NOMO-1 (cell line): ENCODE data around the gene GSG1.
A peak's percentile ranks its signal among the peaks of the same experiment; 100 is the strongest.

Experiments
- DNase-seq, 2 experiments: peaks; one replicate each; lab custom pipeline; 2025; ENCODE audit not compliant: unreplicated experiment in 2 of 2; lab: John Stamatoyannopoulos, UW

The GSG1 gene

DNA sequence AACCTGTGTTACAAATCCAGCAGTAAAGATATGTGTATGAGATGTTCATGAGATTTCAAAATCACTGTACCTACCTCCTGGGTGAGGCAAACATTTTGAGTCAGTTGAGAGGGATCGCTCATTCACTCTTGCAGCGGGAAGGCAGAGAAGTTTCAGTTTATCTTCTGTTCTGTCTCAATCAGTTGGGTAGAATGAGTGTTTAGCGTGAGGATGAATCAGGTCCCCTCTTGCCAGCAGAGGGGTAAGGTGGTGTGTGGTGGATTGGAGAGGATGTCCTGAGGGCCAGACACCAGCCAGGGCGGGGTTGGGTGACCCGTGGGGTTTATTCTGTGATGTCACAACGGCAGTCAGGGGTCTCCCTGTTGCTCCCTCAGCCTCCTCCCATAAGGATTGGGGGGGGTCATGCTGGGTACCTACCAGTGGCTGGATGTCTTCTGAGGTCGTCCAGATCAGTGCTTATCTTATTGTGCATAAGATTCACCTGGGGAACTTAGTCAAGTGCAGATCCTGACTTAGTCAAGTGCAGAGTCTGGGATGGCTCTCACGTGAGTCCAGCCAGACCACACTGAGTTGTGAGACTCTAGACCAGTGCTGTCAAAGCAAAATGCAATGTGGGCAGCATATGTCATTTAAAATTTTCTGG, at the start of gene GSG1:
TSS of gene GSG1 (minus strand) at position 277 of the 643 bp plus-strand sequence. CDS start at position 122, 155 bp downstream.
- no peak for DNase-seq

DNA sequence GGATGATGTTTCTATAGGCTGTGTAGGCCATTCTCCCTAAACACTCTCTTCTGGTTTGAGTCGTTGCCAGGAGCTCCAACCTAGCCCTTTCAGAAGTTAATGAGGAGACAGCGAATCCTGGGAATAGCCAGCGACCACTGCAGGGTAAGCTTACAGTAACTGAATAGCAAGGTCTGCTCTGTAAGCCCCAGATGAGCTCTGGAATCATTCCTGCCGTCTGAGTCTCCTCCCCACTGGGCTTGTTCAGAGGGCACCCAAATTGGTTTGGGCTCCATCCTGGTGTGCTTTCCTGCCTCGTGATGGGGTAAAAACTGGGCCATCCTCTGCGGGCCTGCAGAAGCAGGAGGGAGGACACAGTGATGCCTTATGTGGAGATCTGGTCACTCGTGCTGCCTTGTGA, 49.7 kb upstream of the GSG1 start:
- no peak for DNase-seq

DNA sequence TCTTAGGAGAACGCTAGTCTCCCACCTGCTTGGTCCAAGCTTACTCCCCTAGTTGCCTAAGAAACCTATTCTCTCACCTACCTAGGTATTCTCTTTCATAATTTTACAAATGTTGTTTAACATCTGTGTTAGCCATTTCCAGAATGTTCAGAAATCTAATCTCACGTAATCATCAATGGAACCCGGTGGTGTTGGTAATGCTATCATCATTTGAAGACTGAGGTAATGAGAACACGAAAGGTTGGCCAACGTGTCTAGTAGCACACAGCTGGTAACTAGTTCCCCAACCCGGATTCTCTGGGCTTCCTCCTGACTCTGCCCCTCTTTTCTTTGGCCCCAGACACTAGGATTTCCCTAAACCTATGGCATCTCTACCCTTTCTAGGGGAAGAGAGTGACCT, 49.3 kb upstream of the GSG1 start:
- no peak for DNase-seq

DNA sequence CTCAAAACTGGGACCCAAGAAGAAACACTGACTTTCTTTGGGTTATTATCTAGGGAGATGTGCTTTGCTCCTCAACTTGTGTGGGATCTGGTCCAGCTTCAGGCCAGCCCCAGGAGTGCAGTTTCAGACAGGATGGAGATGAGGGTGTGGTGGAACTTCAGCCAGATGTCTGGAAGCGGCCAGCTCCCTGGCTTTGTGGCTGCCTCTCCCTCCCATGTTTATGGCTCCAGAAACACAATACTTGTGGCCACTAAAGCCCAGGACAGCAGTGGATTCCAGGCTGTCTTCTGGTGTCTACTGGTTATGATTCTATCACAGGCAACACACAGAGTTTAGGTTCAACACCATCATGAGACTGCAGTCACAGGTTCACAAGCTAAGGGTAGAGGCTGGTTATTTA, 48.8 kb upstream of the GSG1 start:
- no peak for DNase-seq

DNA sequence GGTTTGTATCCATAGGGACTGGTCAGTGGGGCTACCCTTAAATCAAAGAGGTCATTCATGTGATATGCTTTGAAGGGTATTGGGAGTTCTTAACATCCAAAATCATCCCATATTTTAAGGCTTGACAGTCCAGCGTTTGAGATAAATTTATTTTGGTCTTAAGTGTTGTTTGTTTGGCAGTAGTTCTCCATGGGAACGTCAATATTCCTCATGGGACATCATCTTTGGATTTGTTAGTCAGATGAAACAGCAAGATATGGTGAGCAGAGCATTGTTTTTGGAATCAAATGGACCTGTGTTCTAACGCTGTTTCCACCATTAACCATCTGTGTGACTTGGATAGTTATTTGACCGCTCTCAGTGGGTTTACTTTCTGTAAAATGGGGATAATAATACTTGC, 45.9 kb upstream of the GSG1 start:
- DNase-seq: no peak

DNA sequence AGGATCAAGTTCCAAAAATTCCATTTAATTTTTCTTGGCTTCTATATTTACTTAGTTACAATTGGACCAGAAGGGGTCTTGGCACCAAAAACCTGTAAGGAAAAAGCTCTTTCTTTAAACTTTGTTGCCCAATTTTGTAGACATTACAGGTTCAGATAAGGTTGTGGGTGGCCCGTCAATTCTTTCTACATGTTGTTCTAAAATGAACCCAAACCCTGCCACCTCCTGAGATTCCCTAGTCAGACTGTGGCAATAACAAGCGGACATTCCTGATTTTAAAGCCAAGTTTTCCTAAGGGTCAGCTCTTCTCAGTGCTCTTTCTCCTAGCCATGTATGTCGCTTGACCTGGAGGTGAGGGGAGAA, 45.0 kb upstream of the GSG1 start:
- DNase-seq: no peak

DNA sequence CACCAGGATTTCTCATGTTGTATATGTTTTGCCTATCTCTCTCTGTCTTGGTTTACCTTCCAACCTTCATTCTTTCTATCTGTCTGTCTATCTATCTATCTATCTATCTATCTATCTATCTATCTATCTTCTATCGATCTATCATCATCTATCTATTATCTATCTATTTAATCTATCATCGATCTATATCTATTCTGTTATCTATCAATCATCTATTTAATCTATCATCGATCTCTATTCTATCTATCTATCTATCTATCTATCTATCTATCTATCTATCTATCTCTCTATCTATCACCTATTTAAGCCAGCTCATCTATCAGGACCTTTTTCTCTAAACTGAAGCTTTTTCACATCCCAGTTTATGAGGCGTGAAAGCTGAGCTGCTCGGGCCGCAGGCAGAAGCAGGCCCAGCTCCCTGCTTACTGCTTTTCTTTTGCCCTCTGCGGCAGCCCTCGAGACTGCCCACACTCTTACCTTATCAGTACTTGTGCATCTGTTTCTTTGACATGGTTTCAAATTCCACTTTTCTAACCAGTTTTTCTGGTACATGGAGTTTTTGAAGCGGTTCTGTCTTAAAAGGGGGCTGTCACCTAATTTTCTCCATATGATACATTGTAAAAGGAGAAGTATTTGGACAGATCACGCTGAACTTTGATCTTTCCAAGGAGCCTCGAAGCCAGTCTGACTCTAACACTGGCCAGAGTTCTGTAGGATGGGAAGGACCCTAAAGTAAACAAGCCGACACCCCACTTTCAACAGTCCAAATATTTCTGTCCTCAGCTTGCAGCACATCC, 44.4 kb upstream of the GSG1 start:
- no peak for DNase-seq

DNA sequence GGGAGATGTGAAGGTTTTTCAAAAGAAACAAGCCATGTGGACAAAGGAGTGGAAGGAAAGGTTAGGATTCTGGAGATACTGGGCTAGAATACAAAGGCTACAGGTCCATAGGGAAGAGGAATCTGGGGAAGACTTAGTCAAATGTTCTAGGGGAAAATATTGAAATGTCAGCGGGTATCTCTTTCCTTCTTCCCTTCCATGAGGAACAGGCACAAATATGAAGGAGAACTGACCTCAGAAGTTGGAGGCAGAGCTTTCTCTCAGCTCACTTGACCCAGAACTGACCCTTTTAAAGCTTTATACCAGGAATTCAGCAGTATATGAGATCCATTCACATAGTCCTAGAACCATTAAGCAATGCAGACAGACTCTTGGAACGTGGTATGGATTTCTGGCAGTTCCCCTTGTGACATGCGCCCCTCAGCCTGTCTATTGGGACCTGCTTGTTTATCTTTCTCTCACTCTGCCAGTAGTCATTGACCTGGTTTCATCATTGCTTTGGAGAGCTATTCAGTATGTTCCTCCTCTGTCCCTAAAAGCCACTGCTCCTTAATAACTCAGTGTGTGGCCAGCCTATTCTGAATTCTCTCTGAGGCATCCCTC, 43.0 kb upstream of the GSG1 start:
- DNase-seq: no peak

DNA sequence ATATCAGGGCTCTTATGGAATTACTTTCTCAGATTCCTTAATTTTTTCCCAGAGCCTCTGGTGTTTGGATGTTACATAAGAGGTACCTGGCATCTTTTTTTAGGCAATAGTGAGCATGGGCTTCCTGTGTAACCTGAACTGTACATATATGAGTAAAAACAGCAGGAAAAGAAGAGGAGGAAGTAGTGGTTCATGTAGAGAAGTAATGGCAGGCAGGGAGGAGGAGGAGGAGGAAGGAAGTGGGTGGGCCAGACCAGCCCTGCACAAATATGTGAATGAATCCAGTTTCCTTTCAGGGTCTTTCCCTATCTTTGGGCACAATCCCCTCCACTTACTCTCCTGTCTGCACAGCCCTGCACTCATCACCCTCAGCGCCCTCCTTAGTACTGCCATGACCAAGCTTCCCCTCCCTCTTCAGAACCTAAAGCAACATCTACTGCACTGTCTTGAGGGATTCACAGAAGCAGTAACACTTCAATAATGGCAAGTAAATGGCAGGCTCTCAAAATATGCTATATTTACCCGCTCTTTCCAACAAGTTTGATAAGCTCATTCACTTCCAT, 40.9 kb upstream of the GSG1 start:
- peak; percentile 17 to 27 for DNase-seq

DNA sequence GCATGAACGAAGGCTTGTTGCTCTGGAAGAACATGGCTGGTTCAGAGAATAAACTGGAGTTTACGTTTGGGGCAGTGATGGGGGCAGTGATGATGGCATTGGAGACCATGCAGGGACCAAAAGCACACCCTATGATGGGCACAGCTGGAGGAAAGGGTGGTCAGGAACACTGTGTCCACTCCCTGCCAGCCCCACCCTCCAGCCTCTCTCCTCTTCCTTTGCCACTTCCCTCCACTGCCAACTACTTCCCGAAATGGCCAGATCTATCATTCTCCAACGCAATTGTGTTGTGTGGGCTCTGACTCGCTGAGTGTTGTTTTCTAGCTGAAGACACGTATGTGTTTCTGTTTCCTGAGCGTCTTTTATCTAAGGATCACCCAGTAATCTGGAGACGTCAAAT, 39.3 kb upstream of the GSG1 start:
- DNase-seq: no peak

DNA sequence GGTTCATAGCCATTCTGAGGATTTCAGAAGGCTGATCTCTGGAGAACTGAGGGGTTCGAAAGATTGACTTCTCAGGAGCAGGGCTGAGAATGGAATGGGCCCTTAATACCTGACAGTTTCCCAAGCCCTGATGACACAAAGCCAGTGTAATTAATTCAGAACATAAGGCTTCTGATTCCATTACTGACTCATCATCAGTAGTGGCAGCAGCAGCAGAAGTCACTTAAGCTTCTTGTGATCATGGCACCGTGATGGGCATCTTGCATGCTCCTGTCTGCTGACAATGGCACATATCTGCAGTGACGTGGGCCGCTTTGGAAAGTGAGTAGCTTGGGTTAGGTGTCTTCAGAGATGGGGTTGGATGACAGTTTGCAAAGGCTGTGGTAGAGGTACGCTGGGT, 38.2 kb upstream of the GSG1 start:
- no peak for DNase-seq

DNA sequence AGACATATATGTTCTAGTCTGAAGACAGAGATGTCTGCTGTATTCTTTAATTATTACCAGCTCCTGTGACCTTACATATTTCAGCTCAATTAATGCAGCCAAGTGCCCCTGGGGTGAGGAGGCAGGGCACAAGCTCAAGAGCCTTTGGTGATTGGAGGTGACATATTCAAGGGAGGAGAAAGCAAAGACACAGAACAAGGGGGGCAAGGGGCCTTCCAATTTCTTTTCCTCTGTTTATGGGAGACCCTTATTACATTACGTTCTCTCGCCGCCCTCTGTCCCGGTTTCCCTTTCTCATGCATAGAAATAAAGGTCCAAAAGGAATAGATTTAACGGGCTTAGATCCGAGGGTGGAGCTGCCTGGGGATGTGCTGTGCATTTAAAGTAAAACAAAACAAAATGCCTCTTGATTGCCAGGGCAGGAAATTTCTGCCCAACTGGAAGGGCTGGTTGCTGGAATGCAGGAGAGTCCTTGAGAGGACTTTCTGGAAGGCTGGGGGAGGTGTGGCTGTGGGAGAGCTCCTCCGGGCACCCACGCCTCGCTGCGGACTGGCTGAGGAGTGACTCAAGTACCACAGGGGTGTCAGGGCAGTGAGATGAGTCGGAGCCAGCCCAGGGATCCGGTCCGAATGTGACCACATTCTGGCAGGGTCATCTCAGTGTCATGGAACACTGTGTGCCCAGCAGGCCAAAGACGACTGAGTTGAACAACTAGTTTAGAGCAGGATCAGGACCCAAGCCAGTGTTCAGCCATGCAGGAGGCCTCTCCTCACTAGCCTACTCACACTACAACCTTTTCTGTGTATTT, 32.1 kb upstream of the GSG1 start:
- no peak for DNase-seq

DNA sequence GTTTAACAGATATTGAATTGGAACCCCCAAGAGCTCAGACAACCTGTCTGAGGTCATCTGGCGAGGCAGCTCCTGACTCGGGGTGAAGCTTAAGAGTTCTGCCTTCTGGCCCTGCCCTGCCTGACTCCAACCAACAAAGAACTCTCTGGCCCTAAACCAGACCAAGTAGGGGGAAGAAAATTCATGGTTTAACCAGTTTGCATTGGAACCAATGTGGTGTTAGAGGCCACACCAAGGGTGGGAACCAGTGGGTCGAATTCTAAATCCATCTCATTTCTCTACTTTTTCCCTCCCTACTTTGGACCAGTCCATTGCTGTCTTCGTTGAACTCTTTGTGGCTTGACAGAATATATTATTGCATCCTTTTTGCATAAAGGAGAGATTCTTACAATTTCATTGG, 30.4 kb upstream of the GSG1 start:
- no peak for DNase-seq

DNA sequence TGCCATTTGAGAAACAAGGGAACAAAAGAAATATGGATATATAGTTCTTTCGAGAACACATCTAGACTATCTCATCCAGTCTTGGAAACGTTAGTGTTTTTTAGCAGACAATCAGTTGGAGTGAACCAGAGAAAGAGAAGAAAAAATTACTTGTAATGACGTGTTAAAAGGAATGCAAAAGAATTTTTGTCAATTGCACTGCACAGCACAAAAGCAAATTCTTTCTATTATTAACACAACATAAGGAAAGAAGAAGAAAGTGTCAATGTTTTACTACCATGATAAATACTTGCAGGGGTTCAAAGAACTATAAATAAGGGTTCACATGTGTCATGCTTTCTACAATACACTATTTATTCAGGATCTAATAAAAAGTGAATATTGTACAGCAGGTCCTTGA, 27.5 kb upstream of the GSG1 start:
- no peak for DNase-seq

DNA sequence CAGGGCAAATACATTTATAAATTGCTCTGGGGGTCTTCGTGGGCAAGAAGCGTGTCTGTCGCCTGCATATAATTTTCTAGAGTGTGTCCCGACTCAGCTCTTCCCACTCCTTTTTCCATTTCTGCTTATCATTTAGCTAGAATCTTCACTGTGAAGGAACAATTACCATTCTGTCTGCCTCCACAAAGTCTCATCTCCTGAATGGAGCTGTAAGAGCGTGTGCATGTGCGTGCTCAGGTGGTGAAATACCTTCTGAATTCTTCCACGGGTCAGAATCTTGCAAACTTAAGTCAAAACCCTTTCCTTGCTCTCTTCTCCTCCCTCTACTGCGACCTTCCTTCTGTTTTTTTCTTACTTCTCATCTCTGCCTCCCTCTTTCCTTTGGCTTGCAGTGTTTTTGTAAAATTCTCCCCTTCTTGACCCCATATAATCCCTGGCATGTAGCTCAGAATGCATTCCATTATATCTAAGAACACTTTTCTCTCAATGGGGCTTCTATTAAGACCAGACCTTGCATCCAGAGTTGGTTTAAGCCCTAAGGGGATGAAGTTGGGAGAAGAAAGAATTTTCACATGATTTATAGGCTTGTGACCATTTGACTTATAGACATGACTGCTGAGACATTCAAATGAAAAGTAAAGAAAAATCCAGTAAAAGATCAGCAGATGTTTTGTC, 25.0 kb upstream of the GSG1 start:
- no peak for DNase-seq

DNA sequence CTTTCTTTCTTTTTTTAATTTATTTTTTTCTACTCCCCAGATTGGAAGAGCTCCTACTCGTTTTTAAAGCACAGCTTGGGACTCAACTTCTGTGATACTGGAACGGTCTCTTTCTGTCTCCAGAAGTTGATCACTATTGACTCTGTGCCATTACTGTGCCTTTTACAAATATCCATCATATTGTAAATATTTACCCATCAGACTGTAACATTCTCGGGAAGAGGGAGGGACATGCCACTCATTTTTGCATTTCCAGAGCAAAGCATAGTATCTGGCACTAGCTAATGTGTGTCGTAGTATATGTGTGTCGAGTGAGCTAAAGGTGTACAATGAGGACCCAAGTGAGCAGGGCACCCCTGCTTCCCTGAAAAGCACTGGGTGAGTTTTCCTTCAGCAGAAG, 24.0 kb upstream of the GSG1 start:
- DNase-seq: no peak

DNA sequence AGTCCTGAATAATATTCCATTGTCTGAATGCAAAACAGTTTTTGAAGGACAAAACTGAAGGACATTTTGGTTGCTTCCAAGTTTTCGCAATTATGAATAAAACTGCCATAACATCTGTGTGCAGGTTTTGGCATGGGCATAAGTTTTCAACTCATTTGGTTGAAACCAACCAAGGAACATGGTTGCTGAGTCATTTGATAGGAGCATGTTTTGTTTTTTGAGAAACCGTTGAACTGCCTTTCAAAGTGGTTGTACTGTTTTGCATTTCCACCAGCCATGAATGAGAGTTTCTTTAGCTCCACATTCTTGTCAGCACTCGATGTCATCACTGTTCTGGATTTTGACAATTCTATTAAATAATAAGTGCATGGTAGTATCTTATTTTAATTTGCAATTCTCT, 23.0 kb upstream of the GSG1 start:
- DNase-seq: no peak

DNA sequence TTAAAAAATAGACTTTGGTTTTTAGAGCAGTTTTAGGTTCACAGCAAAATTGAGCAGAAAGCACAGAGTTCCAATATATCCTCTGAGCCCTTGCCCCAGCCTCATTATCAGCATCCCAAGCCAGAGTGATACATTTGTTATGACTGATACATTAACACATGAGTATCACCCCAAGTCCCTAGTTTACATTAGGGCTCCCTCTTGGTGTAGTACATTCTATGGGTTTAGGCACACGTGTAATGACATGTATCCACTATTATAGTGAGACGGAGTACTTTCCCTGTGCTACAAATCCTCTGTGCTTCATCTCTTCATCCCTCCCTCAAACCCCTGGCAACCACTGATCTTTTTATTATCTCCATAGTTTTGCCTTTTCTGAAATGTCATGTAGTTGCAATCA, 22.5 kb upstream of the GSG1 start:
- DNase-seq: no peak

DNA sequence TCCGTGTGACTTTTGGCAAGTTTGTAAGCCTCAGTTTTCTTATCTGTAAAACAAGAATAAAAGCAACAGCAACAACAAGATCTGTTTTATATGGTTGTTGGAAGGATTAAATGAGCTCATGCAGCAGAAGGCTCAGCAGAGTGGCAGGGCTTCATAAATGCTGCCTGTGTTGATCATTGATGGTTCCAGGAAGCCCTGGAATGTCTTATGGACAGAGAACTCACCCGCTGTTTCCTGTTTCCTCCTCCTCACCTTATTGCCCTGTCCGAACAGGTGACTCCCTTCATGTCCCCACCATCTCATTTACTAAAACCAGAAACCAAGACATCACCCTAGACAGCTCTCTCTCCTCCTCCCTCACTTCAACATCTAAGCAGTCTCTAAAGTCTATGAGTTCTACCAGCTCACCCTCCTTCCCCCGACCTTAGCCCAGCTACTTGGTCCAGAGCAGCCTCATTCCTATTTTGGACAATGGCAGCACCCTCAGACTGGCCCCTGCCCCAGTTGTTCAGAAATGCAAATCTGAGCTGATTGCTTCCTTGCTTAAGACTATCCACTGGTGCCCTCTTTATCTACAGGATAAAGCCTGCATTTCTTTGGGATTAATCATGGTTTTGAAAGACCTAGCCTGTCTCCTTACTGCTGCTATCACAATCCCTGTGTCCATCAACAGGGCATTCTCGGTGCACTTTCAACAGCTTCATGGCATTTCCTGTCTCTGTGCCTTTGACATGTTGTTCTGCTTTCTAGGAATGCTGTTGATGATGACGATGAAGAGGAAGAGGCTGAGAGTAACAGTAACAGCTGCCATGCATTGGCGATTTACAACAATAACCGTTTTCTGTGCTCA, 21.4 kb upstream of the GSG1 start:
- DNase-seq: no peak

DNA sequence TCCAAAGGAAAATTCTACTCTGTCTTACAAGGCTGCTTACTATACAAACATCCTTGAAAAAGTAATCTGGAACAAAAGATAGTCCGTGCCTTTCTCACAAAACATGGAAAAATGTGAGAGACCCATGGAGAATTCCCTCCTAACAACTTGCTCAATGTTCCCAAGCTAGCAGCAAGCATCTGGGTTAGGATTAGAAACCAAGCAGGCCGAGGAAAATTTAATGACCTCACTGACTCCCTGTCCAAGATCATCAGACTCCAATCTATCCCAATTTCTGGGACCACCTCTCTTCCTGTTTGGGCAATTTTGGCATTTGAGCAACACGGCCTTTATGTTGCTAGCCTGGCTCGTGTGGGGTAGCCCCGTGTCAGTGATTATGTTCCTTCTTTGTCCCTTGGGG, 18.1 kb upstream of the GSG1 start:
- DNase-seq: no peak
